ENCODE measurements around the gene ENOX1.

ENOX1 gene

GRCh38 chr13:43776501-43777079 lies 10.2 kb downstream of the ENOX1 start:
- TF ChIP-seq EZH2 (IDR thresholded peaks at IDR 0.05; ENCODE audit: borderline replicate concordance, low read depth, low read length, severe bottlenecking) = no peak
- TF ChIP-seq CTCF (IDR thresholded peaks at IDR 0.05; ENCODE audit: borderline replicate concordance, extremely low read depth, low read length, poor library complexity, severe bottlenecking) = no peak
- Histone ChIP-seq H3K27ac (ENCODE audit: low read length) (no peak overlapping the region), H3K79me2 (ENCODE audit: insufficient read depth, low read length) (no peaks in the 10 kb centered on the region), H3K4me1 (ENCODE audit: insufficient read depth, low read length) (no peaks in the 10 kb centered on the region), H4K20me1 (ENCODE audit: insufficient read depth, low read length) (no peaks in the 10 kb centered on the region), H3K9ac (ENCODE audit: low read depth, low read length) (no peak overlapping the region), H3K4me3 (ENCODE audit: low read depth in 1 of 2, low read length in 2 of 2) (no peak overlapping the region), H3K27me3 (ENCODE audit: insufficient read depth, low read length, poor library complexity) (peaks cover 5% of the 10 kb centered on the region), H3K36me3 (ENCODE audit: insufficient read depth, low read length) (no peaks in the 10 kb centered on the region), H3K9me3 (ENCODE audit: insufficient read depth, low read length, severe bottlenecking) (no peaks in the 10 kb centered on the region), H2AFZ (ENCODE audit: low read depth, low read length) (no peak overlapping the region), H3K4me2 (ENCODE audit: insufficient read depth, low read length) (no peak overlapping the region)
- no peak for ATAC-seq (ENCODE audit: insufficient read depth, low read depth)
- no peak for DNase-seq

DNA sequence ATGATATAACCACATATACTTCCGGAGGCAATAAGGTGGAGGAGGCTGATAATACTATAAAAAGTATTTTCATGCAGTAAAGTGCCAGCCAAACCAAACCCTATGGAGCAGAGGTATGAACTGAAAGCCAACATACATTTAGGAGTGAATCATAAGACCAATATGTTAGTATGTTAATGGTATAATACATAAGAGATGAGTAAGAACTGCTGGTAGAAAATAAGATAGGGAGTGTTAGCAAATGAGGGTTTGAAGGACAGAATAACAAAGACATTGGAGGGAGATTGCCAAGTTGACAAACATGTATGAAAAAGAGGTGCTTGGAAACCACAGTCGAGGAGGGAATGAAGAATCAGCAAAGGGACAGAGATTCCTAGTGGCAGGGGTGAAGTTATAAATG lies 10.8 kb downstream of the ENOX1 start:
- TF ChIP-seq EZH2 (IDR thresholded peaks at IDR 0.05; ENCODE audit: borderline replicate concordance, low read depth, low read length, severe bottlenecking) = no peak
- TF ChIP-seq CTCF (IDR thresholded peaks at IDR 0.05; ENCODE audit: borderline replicate concordance, extremely low read depth, low read length, poor library complexity, severe bottlenecking) = no peak
- Histone ChIP-seq H3K27ac (ENCODE audit: low read length) (no peak overlapping the region), H3K9me3 (ENCODE audit: insufficient read depth, low read length, severe bottlenecking) (no peaks in the 10 kb centered on the region), H3K9ac (ENCODE audit: low read depth, low read length) (no peak overlapping the region), H2AFZ (ENCODE audit: low read depth, low read length) (no peak overlapping the region), H3K4me1 (ENCODE audit: insufficient read depth, low read length) (no peaks in the 10 kb centered on the region), H4K20me1 (ENCODE audit: insufficient read depth, low read length) (no peaks in the 10 kb centered on the region), H3K79me2 (ENCODE audit: insufficient read depth, low read length) (no peaks in the 10 kb centered on the region), H3K4me2 (ENCODE audit: insufficient read depth, low read length) (no peak overlapping the region), H3K36me3 (ENCODE audit: insufficient read depth, low read length) (no peaks in the 10 kb centered on the region), H3K27me3 (ENCODE audit: insufficient read depth, low read length, poor library complexity) (peaks cover 5% of the 10 kb centered on the region), H3K4me3 (ENCODE audit: low read depth in 1 of 2, low read length in 2 of 2) (no peak overlapping the region)
- no peak for ATAC-seq (ENCODE audit: insufficient read depth, low read depth)
- no peak for DNase-seq

DNA sequence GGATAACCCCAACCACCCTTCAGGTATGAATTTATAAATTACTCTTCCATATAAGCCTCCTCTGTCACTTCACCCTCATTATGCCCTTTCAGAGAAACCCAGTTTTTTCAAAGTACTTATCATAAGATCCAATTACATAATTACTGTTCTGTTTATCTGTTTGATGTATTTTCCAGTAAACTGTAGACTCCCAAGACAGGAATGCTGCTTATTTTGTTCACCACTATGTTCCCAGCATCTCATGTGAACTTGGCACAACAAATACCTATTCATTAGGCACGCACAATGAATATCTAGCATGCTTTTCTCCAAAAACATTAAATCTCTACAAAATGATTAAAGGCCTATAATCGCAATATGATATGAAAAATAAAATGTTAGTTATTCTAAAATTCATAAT lies 13.2 kb downstream of the ENOX1 start:
- H3K9me3 ChIP-seq (ENCODE audit: insufficient read depth, low read length, severe bottlenecking) = no peaks in the 10 kb centered on the region
- H2AFZ ChIP-seq (ENCODE audit: low read depth, low read length) = no peak overlapping the region
- H3K27ac ChIP-seq (ENCODE audit: low read length) = no peak overlapping the region
- ATAC-seq (ENCODE audit: insufficient read depth, low read depth) (no peak), DNase-seq (no peak)
- TF ChIP-seq CTCF (IDR thresholded peaks at IDR 0.05; ENCODE audit: borderline replicate concordance, extremely low read depth, low read length, poor library complexity, severe bottlenecking) = no peak
- no peak for TF ChIP-seq EZH2 (IDR thresholded peaks at IDR 0.05; ENCODE audit: borderline replicate concordance, low read depth, low read length, severe bottlenecking)
- H3K9ac ChIP-seq (ENCODE audit: low read depth, low read length) = no peak overlapping the region
- H3K4me2 ChIP-seq (ENCODE audit: insufficient read depth, low read length) = no peak overlapping the region
- no peak overlapping the region for H3K4me3 ChIP-seq (ENCODE audit: low read depth in 1 of 2, low read length in 2 of 2)
- peaks cover 1% of the 10 kb centered on the region for H3K27me3 ChIP-seq (ENCODE audit: insufficient read depth, low read length, poor library complexity)
- no peaks in the 10 kb centered on the region for H3K79me2 ChIP-seq (ENCODE audit: insufficient read depth, low read length)
- H3K4me1 ChIP-seq (ENCODE audit: insufficient read depth, low read length) = no peaks in the 10 kb centered on the region
- no peaks in the 10 kb centered on the region for H3K36me3 ChIP-seq (ENCODE audit: insufficient read depth, low read length)
- no peaks in the 10 kb centered on the region for H4K20me1 ChIP-seq (ENCODE audit: insufficient read depth, low read length)

GRCh38 chr13:43770871-43771270 lies 15.9 kb downstream of the ENOX1 start:
- Histone ChIP-seq H2AFZ (ENCODE audit: low read depth, low read length) (no peak overlapping the region), H3K4me1 (ENCODE audit: insufficient read depth, low read length) (no peaks in the 10 kb centered on the region), H3K4me2 (ENCODE audit: insufficient read depth, low read length) (no peak overlapping the region), H3K4me3 (ENCODE audit: low read depth in 1 of 2, low read length in 2 of 2) (no peak overlapping the region), H3K9ac (ENCODE audit: low read depth, low read length) (no peak overlapping the region), H3K36me3 (ENCODE audit: insufficient read depth, low read length) (no peaks in the 10 kb centered on the region), H3K27me3 (ENCODE audit: insufficient read depth, low read length, poor library complexity) (no peaks in the 10 kb centered on the region), H3K79me2 (ENCODE audit: insufficient read depth, low read length) (no peaks in the 10 kb centered on the region), H3K9me3 (ENCODE audit: insufficient read depth, low read length, severe bottlenecking) (no peaks in the 10 kb centered on the region), H3K27ac (ENCODE audit: low read length) (no peak overlapping the region), H4K20me1 (ENCODE audit: insufficient read depth, low read length) (no peaks in the 10 kb centered on the region)
- DNase-seq = no peak
- no peak for ATAC-seq (ENCODE audit: insufficient read depth, low read depth)
- TF ChIP-seq EZH2 (IDR thresholded peaks at IDR 0.05; ENCODE audit: borderline replicate concordance, low read depth, low read length, severe bottlenecking) (no peak), CTCF (IDR thresholded peaks at IDR 0.05; ENCODE audit: borderline replicate concordance, extremely low read depth, low read length, poor library complexity, severe bottlenecking) (no peak)
